ENCODE measurements around the gene AAK1.

- TF ChIP-seq, protein P1, sequence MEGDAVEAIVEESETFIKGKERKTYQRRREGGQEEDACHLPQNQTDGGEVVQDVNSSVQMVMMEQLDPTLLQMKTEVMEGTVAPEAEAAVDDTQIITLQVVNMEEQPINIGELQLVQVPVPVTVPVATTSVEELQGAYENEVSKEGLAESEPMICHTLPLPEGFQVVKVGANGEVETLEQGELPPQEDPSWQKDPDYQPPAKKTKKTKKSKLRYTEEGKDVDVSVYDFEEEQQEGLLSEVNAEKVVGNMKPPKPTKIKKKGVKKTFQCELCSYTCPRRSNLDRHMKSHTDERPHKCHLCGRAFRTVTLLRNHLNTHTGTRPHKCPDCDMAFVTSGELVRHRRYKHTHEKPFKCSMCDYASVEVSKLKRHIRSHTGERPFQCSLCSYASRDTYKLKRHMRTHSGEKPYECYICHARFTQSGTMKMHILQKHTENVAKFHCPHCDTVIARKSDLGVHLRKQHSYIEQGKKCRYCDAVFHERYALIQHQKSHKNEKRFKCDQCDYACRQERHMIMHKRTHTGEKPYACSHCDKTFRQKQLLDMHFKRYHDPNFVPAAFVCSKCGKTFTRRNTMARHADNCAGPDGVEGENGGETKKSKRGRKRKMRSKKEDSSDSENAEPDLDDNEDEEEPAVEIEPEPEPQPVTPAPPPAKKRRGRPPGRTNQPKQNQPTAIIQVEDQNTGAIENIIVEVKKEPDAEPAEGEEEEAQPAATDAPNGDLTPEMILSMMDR (conservative IDR thresholded peaks at IDR 0.05 in 1 of 2, IDR thresholded peaks at IDR 0.05 in 1 of 2; ENCODE audit: low read depth in 1 of 2, low read length in 2 of 2) = no peak
- TF ChIP-seq EZH2 (IDR thresholded peaks at IDR 0.05; ENCODE audit: low read length, missing control alignments) = no peak
Observed at GRCh38 chr2:69580486-69580885, 63.1 kb downstream of the AAK1 start.

Measured in fibroblast of lung (primary cell).